ENCODE data around the gene DKK3.

DKK3 gene

GRCh38 chr11:12003815-12004214 is 4.6 kb downstream of the DKK3 start:
- H3K36me3 Mint-ChIP-seq (ENCODE audit: low read depth) = no peaks in the 10 kb centered on the region
- H3K4me3 Mint-ChIP-seq = no peak overlapping the region

GRCh38 chr11:12003336-12003735 is 5.1 kb downstream of the DKK3 start:
- H3K27me3 Mint-ChIP-seq (ENCODE audit: low read depth) = peaks cover 72% of the 10 kb centered on the region
- H3K4me1 Mint-ChIP-seq (ENCODE audit: low read depth) = peaks cover 7% of the 10 kb centered on the region
- no peak for DNase-seq (ENCODE audit: low spot score)
- H3K36me3 Mint-ChIP-seq (ENCODE audit: low read depth) = no peaks in the 10 kb centered on the region
- H3K27ac Mint-ChIP-seq = no peak overlapping the region
- H3K4me3 Mint-ChIP-seq = no peak overlapping the region
- H3K9me3 Mint-ChIP-seq = no peaks in the 10 kb centered on the region

More at GRCh38 chr11:12003815-12004214, 4.6 kb downstream of the DKK3 start:
- H3K9me3 Mint-ChIP-seq = no peaks in the 10 kb centered on the region
- H3K4me1 Mint-ChIP-seq (ENCODE audit: low read depth) = peaks cover 2% of the 10 kb centered on the region
- H3K27ac Mint-ChIP-seq = no peak overlapping the region
- DNase-seq (ENCODE audit: low spot score) = no peak
- H3K27me3 Mint-ChIP-seq (ENCODE audit: low read depth) = peaks cover 70% of the 10 kb centered on the region

GRCh38 chr11:12001186-12001585 is 7.2 kb downstream of the DKK3 start:
- no peaks in the 10 kb centered on the region for H3K36me3 Mint-ChIP-seq (ENCODE audit: low read depth)
- H3K4me3 Mint-ChIP-seq = no peak overlapping the region
- peaks cover 62% of the 10 kb centered on the region for H3K27me3 Mint-ChIP-seq (ENCODE audit: low read depth)
- H3K27ac Mint-ChIP-seq = no peak overlapping the region
- H3K9me3 Mint-ChIP-seq = no peaks in the 10 kb centered on the region
- H3K4me1 Mint-ChIP-seq (ENCODE audit: low read depth) = peaks cover 8% of the 10 kb centered on the region
- no peak for DNase-seq (ENCODE audit: low spot score)

GRCh38 chr11:11998091-11998781 is 10.2 kb downstream of the DKK3 start:
- DNase-seq (ENCODE audit: low spot score) = peak; percentile 16
- Mint-ChIP-seq H3K4me1 (ENCODE audit: low read depth) (peaks cover 8% of the 10 kb centered on the region), H3K36me3 (ENCODE audit: low read depth) (no peaks in the 10 kb centered on the region), H3K27me3 (ENCODE audit: low read depth) (peaks cover 55% of the 10 kb centered on the region), H3K9me3 (no peaks in the 10 kb centered on the region), H3K4me3 (peak overlapping the region; percentile 66), H3K27ac (no peak overlapping the region)

- no peak for DNase-seq (ENCODE audit: low spot score)
- H3K9me3 Mint-ChIP-seq = no peaks in the 10 kb centered on the region
- H3K36me3 Mint-ChIP-seq (ENCODE audit: low read depth) = no peaks in the 10 kb centered on the region
- H3K4me1 Mint-ChIP-seq (ENCODE audit: low read depth) = peaks cover 8% of the 10 kb centered on the region
- H3K27me3 Mint-ChIP-seq (ENCODE audit: low read depth) = peaks cover 51% of the 10 kb centered on the region
- no peak overlapping the region for H3K4me3 Mint-ChIP-seq
- no peak overlapping the region for H3K27ac Mint-ChIP-seq
These were observed 11.4 kb downstream of the DKK3 start for GRCh38 chr11:11997049-11997322.

GRCh38 chr11:11996321-11997048 is 11.9 kb downstream of the DKK3 start:
- Mint-ChIP-seq H3K4me1 (ENCODE audit: low read depth) (peaks cover 8% of the 10 kb centered on the region), H3K27ac (no peak overlapping the region), H3K9me3 (no peaks in the 10 kb centered on the region), H3K36me3 (ENCODE audit: low read depth) (no peaks in the 10 kb centered on the region), H3K27me3 (ENCODE audit: low read depth) (peaks cover 51% of the 10 kb centered on the region), H3K4me3 (no peak overlapping the region)
- no peak for DNase-seq (ENCODE audit: low spot score)

- Mint-ChIP-seq H3K27ac (no peak overlapping the region), H3K36me3 (ENCODE audit: low read depth) (no peaks in the 10 kb centered on the region), H3K27me3 (ENCODE audit: low read depth) (peaks cover 50% of the 10 kb centered on the region), H3K4me1 (ENCODE audit: low read depth) (peaks cover 8% of the 10 kb centered on the region), H3K9me3 (no peaks in the 10 kb centered on the region), H3K4me3 (no peak overlapping the region)
- DNase-seq (ENCODE audit: low spot score) = no peak
These were observed 12.8 kb downstream of the DKK3 start for GRCh38 chr11:11995601-11996000.

GRCh38 chr11:11993839-11994238 is 14.6 kb downstream of the DKK3 start:
- Mint-ChIP-seq H3K27me3 (ENCODE audit: low read depth) (peaks cover 42% of the 10 kb centered on the region), H3K36me3 (ENCODE audit: low read depth) (no peaks in the 10 kb centered on the region), H3K9me3 (no peaks in the 10 kb centered on the region), H3K4me3 (no peak overlapping the region), H3K27ac (no peak overlapping the region), H3K4me1 (ENCODE audit: low read depth) (peaks cover 7% of the 10 kb centered on the region)
- DNase-seq (ENCODE audit: low spot score) = no peak

- DNase-seq (ENCODE audit: low spot score) = no peak
- H3K4me3 Mint-ChIP-seq = no peak overlapping the region
- peaks cover 34% of the 10 kb centered on the region for H3K27me3 Mint-ChIP-seq (ENCODE audit: low read depth)
- no peaks in the 10 kb centered on the region for H3K9me3 Mint-ChIP-seq
- H3K36me3 Mint-ChIP-seq (ENCODE audit: low read depth) = no peaks in the 10 kb centered on the region
- peaks cover 2% of the 10 kb centered on the region for H3K4me1 Mint-ChIP-seq (ENCODE audit: low read depth)
- no peak overlapping the region for H3K27ac Mint-ChIP-seq
These were observed 15.9 kb downstream of the DKK3 start for GRCh38 chr11:11992257-11993212.

GRCh38 chr11:11989774-11990744 is 18.4 kb downstream of the DKK3 start:
- H3K9me3 Mint-ChIP-seq = no peaks in the 10 kb centered on the region
- H3K4me3 Mint-ChIP-seq = no peak overlapping the region
- no peaks in the 10 kb centered on the region for H3K36me3 Mint-ChIP-seq (ENCODE audit: low read depth)
- DNase-seq (ENCODE audit: low spot score) = no peak
- H3K4me1 Mint-ChIP-seq (ENCODE audit: low read depth) = peaks cover 2% of the 10 kb centered on the region
- H3K27me3 Mint-ChIP-seq (ENCODE audit: low read depth) = peaks cover 28% of the 10 kb centered on the region
- no peak overlapping the region for H3K27ac Mint-ChIP-seq

GRCh38 chr11:11988681-11989261 is 19.7 kb downstream of the DKK3 start:
- DNase-seq (ENCODE audit: low spot score) = no peak
- peaks cover 18% of the 10 kb centered on the region for H3K27me3 Mint-ChIP-seq (ENCODE audit: low read depth)
- no peak overlapping the region for H3K27ac Mint-ChIP-seq
- peaks cover 2% of the 10 kb centered on the region for H3K4me1 Mint-ChIP-seq (ENCODE audit: low read depth)
- no peak overlapping the region for H3K4me3 Mint-ChIP-seq
- H3K9me3 Mint-ChIP-seq = no peaks in the 10 kb centered on the region
- no peaks in the 10 kb centered on the region for H3K36me3 Mint-ChIP-seq (ENCODE audit: low read depth)

- H3K4me3 Mint-ChIP-seq = no peak overlapping the region
- H3K27me3 Mint-ChIP-seq (ENCODE audit: low read depth) = peaks cover 15% of the 10 kb centered on the region
- H3K27ac Mint-ChIP-seq = no peak overlapping the region
- H3K36me3 Mint-ChIP-seq (ENCODE audit: low read depth) = no peaks in the 10 kb centered on the region
- DNase-seq (ENCODE audit: low spot score) = no peak
- H3K4me1 Mint-ChIP-seq (ENCODE audit: low read depth) = peaks cover 2% of the 10 kb centered on the region
- no peaks in the 10 kb centered on the region for H3K9me3 Mint-ChIP-seq
These were observed 20.3 kb downstream of the DKK3 start for GRCh38 chr11:11988099-11988651.
